Ramos (cell line): Measurements from ENCODE around the gene ADCY10.
"Not testable (repeated sequence)": the region's sequence is repeated elsewhere in the genome, so short reads cannot be mapped to it uniquely, and the experiment has no call there.

Experiments
- in situ Hi-C: fragments of 300-500 bp; cut with MboI; formaldehyde crosslinking; loops from one replicate; pipeline ENCODE4 v1.14.3; 2022; ENCODE audit warnings: low sequenced_read_pairs; ENCODE audit not compliant: unreplicated experiment

ADCY10 gene

DNA sequence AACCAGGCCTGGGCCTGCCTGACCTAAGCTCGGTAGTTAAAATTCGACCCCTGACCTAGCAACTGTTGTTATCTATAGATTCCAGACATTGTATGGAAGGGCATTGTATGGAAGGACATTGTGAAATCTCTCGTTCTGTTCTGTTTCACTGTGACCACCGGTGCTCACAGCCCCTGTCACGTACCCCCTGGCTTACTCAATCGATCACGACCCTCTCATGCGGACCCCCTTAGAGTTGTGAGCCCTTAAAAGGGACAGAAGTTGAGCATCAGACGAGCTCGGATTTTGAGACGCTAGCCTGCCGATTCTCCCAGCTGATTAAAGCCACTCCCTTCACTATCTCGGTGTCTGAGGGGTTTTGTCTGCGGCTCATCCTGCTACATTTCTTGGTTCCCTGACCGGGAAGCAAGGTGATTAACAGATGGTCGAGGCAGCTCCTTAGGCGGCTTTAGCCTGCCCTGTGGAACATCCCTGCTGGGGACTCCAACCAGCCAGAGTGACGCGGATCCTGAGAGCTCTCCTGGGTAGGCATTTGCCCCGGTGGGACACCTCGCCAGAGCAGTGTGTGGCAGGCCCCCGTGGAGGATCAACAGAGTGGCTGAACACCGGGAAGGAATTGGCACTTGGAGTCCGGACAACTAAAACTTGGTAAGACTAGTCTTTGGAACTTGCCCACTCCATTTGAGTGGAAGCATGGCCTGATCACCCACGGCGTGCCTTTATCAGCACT, 50.6 kb downstream of the ADCY10 start:
- in situ Hi-C loops = not testable (repeated sequence)

DNA sequence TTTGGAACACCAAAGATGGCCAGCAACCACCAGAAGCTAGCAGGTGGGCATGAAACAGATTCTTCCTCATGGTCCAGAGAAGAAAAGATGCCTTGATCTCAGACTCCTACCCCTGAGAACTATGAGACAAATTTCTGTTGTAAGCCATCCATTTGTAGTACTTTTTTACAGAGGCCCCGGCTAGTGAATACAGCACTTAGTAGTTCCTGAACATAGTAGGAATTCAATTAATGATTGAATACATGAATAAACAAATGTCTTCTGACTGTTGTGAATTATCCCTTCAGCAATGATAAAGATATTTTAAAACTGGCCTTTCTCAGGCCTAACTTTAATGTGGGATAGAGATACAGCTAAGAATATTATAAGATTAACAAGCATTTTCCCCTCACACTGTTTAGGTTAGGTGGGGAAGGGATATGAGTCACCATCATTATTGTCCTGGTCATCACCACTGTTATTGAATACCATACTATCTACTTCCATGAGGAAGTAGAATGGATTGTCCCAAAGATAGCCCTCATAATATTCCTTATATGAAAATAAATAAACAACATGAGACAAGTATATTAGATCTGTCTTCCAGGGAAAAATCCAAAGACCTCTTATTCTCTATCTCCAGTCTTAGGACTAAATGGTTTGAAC, 51.4 kb downstream of the ADCY10 start:
- in situ Hi-C loops = no loop called here

DNA sequence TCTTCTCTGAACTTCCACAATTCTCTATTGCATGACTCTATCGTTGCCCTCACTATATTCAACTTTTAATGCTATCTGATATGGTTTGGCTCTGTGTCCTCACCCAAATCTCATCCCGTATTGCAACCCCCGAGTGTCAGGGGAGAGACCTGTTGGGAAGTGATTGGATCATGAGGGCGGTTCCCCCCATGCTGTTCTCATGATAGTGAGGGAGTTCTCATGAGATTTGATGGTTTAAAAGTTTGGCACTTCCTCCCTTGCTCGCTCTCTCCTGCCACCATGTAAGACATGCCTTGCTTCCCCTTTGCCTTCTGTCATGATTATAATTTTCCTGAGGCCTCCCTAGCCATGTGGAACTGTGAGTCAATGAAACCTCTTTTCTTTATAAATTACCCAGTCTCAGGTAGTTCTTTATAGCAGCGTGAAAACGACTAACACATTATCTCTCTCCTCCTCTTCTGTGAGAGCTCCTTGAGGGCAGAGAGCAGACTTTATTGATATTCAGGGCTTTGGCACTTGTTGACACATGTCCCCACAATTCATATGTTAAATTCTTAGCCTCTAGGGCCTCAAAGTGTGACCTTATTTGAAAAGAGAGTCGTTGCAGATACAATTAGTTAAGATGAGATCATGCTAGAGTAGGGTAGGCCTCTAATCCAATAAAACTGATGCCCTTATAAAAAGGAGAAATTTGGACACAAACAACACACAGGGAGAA, 52.1 kb downstream of the ADCY10 start:
- in situ Hi-C loops = no loop called here

DNA sequence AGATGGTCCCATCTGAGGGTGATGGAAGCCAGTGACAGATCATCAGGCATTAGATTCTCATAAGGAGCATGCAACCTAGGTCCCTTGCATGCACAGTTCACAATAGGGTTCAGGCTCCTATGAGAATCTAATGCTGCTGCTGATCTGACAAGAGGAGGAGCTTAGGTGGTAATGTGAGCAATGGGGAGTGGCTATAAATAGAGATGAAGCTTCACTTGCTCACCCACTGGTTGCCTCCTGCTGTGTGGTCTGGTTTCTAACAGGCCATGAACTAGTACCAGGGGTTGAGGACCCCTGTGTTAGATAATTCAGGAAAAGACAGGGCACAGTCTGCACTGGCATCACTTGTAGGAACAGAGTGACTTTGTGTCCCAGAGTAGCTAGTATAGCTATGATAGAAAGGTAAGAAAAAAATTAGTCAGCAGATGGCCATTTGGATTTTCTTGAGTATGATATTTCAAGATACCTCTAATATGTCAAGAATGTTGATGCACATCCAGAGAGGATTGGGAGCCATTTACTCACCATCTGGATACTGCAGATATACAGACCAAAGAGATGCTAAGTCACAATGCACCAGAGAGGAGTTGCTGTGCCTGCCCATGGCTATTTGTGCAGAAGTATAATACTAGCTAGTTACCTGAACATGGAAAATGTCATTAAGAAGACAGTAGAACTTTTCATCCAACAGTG, 53.6 kb downstream of the ADCY10 start:
- in situ Hi-C loops = no loop called here

DNA sequence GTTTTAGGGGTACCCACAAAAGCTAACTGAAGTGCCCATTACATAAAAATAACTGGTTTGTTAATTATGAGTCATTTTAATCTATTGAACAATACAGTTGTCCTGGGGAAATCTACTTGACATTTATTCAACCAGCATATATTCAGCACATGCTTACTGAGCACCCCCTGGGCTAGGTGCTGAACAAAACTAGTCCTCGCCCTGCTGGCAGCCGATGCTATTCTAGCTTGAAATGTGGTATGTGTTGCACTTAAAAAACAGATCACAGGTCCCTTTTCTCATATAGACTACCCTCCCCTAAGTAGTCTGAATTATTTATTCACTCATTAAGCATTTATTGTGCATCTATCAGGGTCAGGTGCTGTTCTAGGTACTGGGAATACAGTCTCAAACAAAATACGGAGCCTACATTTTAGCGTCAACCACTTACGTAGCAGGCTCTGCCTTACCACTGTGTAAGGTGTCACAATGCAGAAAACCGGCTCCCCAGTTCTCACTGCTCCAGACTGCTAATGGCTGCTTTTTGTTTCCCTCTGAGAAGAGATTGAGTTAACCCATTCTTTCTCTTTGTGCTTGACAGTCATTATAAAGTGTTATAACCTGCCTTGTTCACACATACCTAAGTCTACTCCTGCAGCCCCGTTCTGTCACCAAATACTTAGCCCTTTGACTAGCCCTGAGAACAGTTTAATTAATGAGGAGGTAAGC, 57.1 kb downstream of the ADCY10 start:
- in situ Hi-C loops = no loop called here

DNA sequence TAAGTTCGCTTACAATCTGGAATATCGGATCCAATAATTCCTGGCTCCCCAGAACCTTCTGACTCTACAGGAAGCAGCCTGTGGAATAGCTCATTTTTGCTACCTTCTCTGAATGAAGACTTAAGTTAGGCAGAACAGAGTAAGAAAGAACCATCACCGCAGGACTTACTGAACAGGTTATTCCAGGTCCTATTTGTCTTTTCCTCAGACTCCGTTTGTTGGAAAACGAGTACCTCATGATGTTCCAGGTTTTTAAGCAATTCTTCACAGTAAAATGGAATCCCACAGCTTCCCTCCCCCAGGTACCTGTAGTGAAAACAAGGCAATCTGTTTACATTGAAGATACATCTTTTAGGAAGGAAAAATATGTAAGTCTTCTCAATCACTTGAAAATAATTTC, 59.8 kb downstream of the ADCY10 start:
- in situ Hi-C loops = no loop called here

DNA sequence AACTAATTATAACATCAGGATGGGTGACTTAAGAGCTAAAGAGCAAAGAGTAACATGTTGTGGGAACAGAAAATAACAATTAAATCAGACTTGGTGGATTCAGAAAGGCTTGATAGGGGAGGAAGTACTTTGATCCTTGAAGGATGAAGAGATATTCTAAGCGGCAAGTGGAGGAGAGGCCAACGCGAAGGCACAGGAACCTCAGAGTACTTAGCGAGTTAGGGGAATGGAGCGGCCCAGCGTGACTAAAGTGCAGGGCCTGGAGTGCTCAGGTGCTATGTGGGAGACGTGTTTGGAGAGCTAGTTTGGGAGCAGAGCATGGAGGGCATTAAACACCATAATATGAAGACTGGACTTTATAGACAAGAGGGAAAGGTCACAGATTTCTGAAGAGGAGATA, 64.3 kb downstream of the ADCY10 start:
- in situ Hi-C loops = no loop called here

DNA sequence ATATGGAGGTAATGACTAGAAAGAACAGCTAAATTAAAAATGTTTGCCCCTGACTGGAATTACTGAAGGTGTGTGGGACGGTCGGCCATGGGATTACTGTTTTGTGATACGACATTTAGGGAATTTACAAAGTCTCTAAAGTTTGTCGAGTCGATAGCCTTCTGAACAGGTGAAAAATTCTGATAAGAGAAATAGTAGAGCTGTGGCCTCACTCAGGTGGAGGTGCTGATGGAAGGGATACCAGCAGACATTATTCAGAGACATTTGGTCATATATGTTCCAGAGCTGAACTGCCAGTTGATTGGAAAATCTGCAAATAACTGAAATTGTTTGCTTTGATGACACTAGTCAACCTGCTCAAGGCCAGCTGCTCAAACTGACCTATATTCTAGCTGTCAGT, 71.1 kb downstream of the ADCY10 start:
- in situ Hi-C loops = no loop called here

DNA sequence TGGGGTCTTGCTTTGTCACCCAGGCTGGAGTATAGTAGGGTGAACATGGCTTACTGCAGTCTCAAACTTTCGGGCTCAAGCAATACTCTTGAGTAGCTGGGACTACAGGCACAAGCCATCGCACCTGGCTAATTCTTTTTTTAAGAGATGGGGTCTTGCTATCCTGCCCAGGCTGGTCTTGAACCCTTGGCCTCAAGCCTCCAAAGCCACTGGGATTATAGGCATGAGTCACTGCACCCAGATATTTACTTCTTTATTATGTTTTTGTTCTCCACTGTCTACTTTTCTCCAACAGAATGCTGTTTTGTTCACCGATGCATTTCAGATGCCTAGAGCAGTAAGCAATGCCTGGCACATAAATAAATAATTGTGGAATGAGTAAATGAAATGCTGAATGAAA, 72.4 kb downstream of the ADCY10 start:
- in situ Hi-C loops = no loop called here

DNA sequence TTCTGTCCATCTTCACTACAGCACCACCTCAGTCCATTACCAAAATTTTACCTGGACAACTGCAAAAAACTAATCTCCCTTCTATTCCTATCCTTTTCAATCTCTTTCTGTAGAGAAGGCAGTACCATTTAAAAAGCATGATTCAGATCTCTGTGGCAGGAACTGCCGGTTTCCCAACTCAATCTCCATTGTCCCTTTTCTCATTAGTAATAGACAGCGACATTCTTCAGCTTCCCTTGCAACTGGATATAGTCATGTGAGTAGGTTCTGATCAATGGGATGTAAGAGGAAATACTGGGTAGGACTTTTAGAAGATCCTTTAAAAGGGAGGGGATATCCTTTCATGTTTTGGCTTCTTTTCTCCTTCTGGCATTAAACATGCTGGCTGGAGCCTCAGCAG, 74.9 kb downstream of the ADCY10 start:
- in situ Hi-C loops = no loop called here

DNA sequence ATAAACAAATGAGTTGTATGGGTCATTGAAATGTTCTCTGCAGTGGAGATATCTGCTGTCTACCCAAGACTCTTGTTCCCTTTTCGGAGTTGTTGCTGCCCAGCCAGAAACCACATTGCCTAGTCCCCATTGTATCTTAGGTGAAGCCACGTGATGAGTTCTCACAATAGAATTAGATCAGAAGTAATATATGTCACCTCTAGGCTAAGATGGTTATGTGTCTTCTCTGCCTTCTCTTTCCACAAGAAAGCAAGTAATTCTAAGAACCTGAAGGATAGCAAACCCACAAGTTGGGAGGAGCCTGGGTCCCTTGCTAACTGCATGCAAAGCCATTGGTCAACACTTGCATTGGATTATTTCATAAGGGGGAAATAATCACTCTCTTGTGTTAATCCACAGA, 76.6 kb downstream of the ADCY10 start:
- in situ Hi-C loops = no loop called here

DNA sequence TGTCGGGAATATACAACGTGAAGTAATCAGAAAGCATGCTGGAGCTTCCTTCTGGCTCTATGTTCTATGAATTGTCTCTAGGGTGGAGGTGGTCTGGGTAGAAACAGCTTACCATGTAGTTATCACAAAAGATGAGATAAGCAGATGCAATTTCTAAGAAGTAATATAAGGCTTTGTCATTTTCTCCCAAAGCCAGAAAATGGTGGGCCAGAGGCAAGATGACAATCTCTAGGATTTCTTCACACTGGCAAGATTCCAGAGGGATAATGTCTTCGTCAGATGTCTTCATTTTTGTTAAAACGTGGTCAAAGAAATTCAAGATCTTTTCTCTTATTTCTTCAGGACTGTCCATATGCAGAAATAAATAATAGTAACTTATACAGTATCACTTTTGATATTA, 77.7 kb downstream of the ADCY10 start:
- in situ Hi-C loops = no loop called here

DNA sequence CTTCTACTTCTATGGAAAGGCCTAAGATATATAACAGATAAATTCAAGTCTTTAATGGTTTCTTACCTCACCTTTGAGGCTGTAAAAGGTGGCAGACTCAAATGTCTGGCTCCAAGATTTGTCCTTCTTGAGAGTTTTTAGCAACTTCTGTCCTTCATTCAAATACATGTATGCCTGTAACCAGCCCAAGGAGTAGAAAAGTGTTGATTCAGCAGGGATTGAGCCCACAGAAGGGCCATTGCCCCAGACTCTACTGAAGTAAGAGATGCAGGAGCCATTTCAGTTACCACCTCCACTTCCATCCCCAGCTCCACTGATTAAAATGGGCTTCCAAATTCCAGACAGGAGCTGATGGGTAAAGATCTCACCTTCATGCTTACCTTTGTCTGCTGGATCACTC, 80.0 kb downstream of the ADCY10 start:
- in situ Hi-C loops = no loop called here

DNA sequence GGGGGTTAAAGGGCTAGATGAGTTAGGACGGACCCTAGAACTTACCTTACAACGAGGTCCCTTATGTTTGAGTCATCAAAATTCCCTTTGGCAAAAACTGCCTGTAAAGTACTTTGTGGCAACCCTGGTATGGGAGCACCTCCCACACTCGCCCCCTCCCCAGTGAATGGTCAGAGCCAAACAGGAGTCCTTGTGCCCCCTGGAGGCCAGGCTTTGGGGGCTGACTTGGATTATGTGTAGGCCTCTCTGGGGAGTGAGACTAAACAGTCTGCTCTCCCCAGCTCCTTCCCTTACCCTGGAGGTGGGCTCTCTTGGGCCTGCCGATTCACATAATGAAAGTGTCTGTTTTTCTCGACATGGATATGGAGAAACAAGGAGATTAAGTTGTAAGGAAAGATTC, 81.2 kb downstream of the ADCY10 start:
- in situ Hi-C loops = no loop called here

DNA sequence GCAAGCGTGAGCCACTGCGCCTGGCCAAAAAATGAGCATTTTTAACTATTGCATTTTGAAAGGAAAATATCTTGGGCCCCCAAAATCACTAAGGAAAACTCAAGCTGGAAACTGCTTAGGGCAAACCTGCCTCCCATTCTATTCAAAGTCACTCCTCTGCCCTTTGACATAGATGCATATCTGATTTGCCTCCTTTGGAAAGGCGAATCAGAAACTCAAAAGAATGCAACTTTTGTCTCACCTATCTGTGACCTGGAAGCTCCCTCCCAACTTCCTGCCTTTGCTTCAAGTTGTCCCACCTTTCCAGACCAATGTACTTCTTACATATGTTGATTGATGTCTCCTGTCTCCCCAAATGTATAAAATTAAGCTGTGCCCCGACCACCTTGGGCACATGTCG, 83.3 kb downstream of the ADCY10 start:
- in situ Hi-C loops = not testable (repeated sequence)

DNA sequence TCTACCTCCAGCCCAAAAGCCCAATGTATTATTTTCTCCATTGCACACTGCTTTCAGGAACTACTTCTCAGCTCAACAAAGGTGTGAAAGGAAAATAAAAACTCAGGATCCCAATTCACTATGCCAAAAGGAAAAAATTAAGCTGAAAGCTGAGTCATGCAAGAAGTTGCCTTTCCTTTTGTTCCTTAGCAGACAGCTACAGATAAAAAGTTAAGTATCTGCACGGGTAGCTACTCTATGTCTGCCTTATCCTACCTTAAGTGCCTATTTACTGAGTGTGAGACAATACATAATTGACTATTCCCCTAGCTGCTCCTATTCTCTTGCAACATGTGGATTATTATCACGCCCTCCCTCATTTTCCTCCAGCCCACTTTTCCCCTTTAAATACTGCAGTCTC, 84.1 kb downstream of the ADCY10 start:
- in situ Hi-C loops = no loop called here

DNA sequence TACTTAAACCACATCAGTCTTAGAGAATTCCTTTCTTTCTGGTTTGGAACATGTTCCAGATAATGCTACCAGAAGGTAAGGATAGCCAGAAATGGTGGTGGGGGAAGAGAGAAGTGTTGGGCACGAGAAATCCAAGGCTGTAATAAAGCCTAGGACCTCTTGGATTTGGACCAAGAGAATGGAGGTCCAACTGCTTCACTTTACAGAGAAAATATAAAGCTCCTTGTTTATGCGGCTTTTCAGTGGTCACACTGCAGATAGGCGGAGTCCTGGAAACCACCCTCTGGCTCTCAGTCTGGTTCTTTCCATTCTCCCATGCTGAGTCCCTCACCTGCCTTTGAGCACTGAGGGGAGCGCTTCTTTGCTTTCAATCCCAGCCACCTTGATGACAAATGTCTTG, 87.8 kb downstream of the ADCY10 start:
- in situ Hi-C loops = no loop called here

DNA sequence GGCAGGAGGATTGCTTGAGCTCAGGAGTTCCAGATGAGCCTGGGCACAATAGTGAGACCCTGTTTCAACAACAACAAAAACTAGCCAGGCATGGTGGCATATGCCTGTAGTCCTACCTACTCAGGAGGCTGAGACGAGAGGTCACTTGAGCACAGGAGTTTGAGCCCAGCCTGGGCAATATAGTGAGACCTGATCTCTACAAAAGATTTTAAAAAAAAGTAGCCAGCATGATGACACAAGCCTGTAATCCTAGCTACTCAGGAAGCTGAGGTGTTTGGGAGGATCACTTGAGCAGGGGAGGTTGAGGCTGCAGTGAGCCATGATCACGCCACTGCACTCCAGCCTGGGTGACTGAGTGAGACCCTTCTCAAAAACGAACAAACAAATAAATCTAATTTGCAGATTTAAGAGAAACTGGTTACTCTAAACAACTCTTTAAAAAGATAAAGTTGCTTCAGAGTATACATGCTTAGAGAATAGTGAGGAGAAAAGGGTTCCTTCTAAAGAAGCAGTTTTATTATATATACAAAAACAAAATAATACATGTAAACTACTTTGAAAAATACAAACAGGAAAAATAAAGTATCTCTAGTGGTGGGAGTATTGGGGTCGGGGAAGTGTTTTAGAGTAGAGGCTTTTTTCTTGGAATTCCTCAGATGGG, 88.4 kb downstream of the ADCY10 start:
- in situ Hi-C loops = no loop called here

DNA sequence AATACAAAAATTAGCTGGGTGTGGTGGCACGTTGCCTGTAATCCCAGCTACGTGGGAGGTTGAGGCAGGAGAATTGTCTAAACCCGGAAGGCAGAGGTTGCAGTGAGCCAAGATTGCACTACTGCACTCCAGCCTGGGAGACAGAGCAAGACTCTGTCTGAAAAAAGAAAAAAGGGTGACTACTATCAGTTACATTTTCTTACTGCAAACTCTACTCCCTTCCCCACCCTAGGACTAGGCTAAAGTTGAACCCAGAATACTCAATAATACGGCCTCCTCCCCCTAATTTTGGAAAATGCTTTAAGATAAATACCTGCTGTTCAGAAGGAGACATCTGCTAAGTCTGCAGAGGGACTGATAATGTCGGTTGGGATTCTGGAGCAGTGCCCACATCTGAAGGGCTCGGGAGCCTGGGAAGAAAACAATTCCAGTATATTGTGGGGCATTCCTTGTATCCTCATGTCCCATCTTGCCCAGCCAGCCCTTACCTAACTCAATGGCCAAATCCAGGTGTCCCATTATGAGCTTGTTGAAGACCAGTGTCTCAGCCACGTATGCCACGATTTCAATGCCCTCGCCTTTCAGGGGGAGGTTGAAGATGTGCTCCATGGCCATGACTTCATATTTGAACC, 89.7 kb downstream of the ADCY10 start:
- in situ Hi-C loops = loop anchor here (25.0 kb wide), 1 partner anchor 237 kb away; no protein-coding TSS in a partner anchor
